H9 (cell line): ENCODE data around the gene DUSP28. TPM values are rescaled to one million over a fixed set of nuclear protein-coding genes. Genes with fewer than 3 reads are reported as not detected.

Experiments used
- DNase-seq: peaks from one replicate; pipeline ENCODE4 v3.0.0-alpha.2; 2017
- H2AFZ ChIP-seq: one replicate; pipeline ENCODE4 v1.6.1; 2013; ENCODE audit warnings: mild to moderate bottlenecking, low read length, control low read depth, moderate library complexity
- H2AK5ac ChIP-seq: 2 replicates; pipeline ENCODE4 v1.6.1; 2013; ENCODE audit warnings: low read length, control low read depth, mixed read lengths; ENCODE audit not compliant: insufficient read length
- H2BK120ac ChIP-seq: one replicate; pipeline ENCODE4 v1.6.1; 2013; ENCODE audit warnings: low read depth, mild to moderate bottlenecking, low read length, control low read depth, inconsistent platforms; ENCODE audit not compliant: poor library complexity, severe bottlenecking
- H2BK12ac ChIP-seq: 2 replicates; pipeline ENCODE4 v1.6.1; 2013; ENCODE audit warnings: low read length, control low read depth, mixed read lengths, low read depth; ENCODE audit not compliant: insufficient read length
- H2BK15ac ChIP-seq: 2 replicates; pipeline ENCODE4 v1.6.1; 2013; ENCODE audit warnings: low read depth, low read length, control low read depth
- H2BK20ac ChIP-seq: one replicate; pipeline ENCODE4 v1.6.1; 2013; ENCODE audit warnings: low read depth, mild to moderate bottlenecking, low read length, control low read depth, inconsistent platforms; ENCODE audit not compliant: poor library complexity, severe bottlenecking
- H2BK5ac ChIP-seq: 2 replicates; pipeline ENCODE4 v1.6.1; 2013; ENCODE audit warnings: low read length, control low read depth, mixed read lengths; ENCODE audit not compliant: insufficient read length
- H3K14ac ChIP-seq: 2 replicates; pipeline ENCODE4 v1.6.1; 2013; ENCODE audit warnings: low read length, control low read depth; ENCODE audit not compliant: insufficient read depth
- H3K18ac ChIP-seq: 2 replicates; pipeline ENCODE4 v1.6.1; 2013; ENCODE audit warnings: low read depth, mild to moderate bottlenecking, mixed read lengths, low read length, control low read depth; ENCODE audit not compliant: insufficient read length
- H3K23ac ChIP-seq: 2 replicates; pipeline ENCODE4 v1.6.1; 2013; ENCODE audit warnings: low read length, control low read depth, mixed read lengths, low read depth; ENCODE audit not compliant: insufficient read length
- H3K23me2 ChIP-seq: 2 replicates; pipeline ENCODE4 v1.6.1; 2013; ENCODE audit warnings: low read depth, mild to moderate bottlenecking, mixed read lengths, low read length, control low read depth; ENCODE audit not compliant: insufficient read length, poor library complexity, severe bottlenecking
- H3K27ac ChIP-seq: 2 replicates; pipeline ENCODE4 v1.5.1; 2013; ENCODE audit warnings: low read length, control low read depth, mixed read lengths, low read depth; ENCODE audit not compliant: insufficient read length
- H3K27me3 ChIP-seq: 2 replicates; pipeline ENCODE4 v1.6.1; 2013; ENCODE audit warnings: low read length, control low read depth, inconsistent platforms; ENCODE audit not compliant: insufficient read depth
- H3K4ac ChIP-seq: 2 replicates; pipeline ENCODE4 v1.6.1; 2013; ENCODE audit warnings: low read depth, mild to moderate bottlenecking, control low read depth, inconsistent platforms, low read length, moderate library complexity
- H3K4me1 ChIP-seq: 2 replicates; pipeline ENCODE4 v1.6.1; 2013; ENCODE audit warnings: low read length, control low read depth, inconsistent platforms; ENCODE audit not compliant: insufficient read depth
- H3K4me2 ChIP-seq: 2 replicates; pipeline ENCODE4 v1.6.1; 2013; ENCODE audit warnings: low read length, control low read depth, mixed read lengths; ENCODE audit not compliant: insufficient read length, insufficient read depth
- H3K56ac ChIP-seq: 2 replicates; pipeline ENCODE4 v1.6.1; 2013; ENCODE audit warnings: low read depth, mild to moderate bottlenecking, mixed read lengths, low read length, control low read depth; ENCODE audit not compliant: insufficient read length
- H3K79me1 ChIP-seq: 2 replicates; pipeline ENCODE4 v1.6.1; 2013; ENCODE audit warnings: low read depth, mild to moderate bottlenecking, moderate library complexity, low read length, control low read depth, inconsistent platforms; ENCODE audit not compliant: insufficient read depth, poor library complexity, severe bottlenecking
- H3K79me2 ChIP-seq: 2 replicates; pipeline ENCODE4 v1.6.1; 2013; ENCODE audit warnings: low read length, control low read depth, inconsistent platforms; ENCODE audit not compliant: insufficient read depth
- H3K9ac ChIP-seq: 2 replicates; pipeline ENCODE4 v1.6.1; 2013; ENCODE audit warnings: low read length, control low read depth, mixed read lengths; ENCODE audit not compliant: insufficient read length; ENCODE audit errors: extremely low read depth
- H3K9me3 ChIP-seq: one replicate; pipeline ENCODE4 v1.6.1; 2013; ENCODE audit warnings: low read depth, low read length, inconsistent platforms; ENCODE audit not compliant: control insufficient read depth
- H3T11ph ChIP-seq: one replicate; pipeline ENCODE4 v1.6.1; 2013; ENCODE audit warnings: mild to moderate bottlenecking, low read length, control low read depth, inconsistent platforms
- H4K20me1 ChIP-seq: one replicate; pipeline ENCODE4 v1.6.1; 2013; ENCODE audit not compliant: control insufficient read depth, insufficient read length, insufficient read depth
- H4K5ac ChIP-seq: 2 replicates; pipeline ENCODE4 v1.6.1; 2013; ENCODE audit warnings: low read depth, mild to moderate bottlenecking, mixed read lengths, low read length, control low read depth; ENCODE audit not compliant: insufficient read length
- H4K8ac ChIP-seq: replicated peaks from 2 replicates; pipeline ENCODE4 v1.6.1; 2013; ENCODE audit warnings: low read length, control low read depth, mixed read lengths, low read depth; ENCODE audit not compliant: insufficient read length
- H4K91ac ChIP-seq: 2 replicates; pipeline ENCODE4 v1.6.1; 2013; ENCODE audit warnings: low read depth, mild to moderate bottlenecking, moderate library complexity, mixed read lengths, low read length, control low read depth; ENCODE audit not compliant: insufficient read length
- H3K27ac Mint-ChIP-seq, 3 experiments: 2 replicates in 2 of 3; 3 replicates in 1 of 3; pipeline ENCODE4 v1.8.0; 2020 to 2021; ENCODE audit warnings: mixed read lengths in 3 of 3, mild to moderate bottlenecking in 1 of 3, moderate library complexity in 1 of 3
- H3K27me3 Mint-ChIP-seq: 2 replicates; pipeline ENCODE4 v1.8.0; 2021; ENCODE audit warnings: low read depth, mild to moderate bottlenecking, moderate library complexity, mixed read lengths
- H3K36me3 Mint-ChIP-seq, 3 experiments: 2 replicates in 2 of 3; 3 replicates in 1 of 3; pipeline ENCODE4 v1.8.0; 2020 to 2021; ENCODE audit warnings: low read depth in 3 of 3, mixed read lengths in 3 of 3; ENCODE audit not compliant: insufficient read depth in 1 of 3
- H3K4me1 Mint-ChIP-seq, 2 experiments: 2 replicates each; pipeline ENCODE4 v1.8.0; 2020; ENCODE audit warnings: mixed read lengths in 2 of 2
- H3K4me3 Mint-ChIP-seq, 2 experiments: 2 replicates in 1 of 2; 3 replicates in 1 of 2; pipeline ENCODE4 v1.8.0; 2020 to 2021; ENCODE audit warnings: mild to moderate bottlenecking in 2 of 2, mixed read lengths in 2 of 2, moderate library complexity in 1 of 2
- H3K9me3 Mint-ChIP-seq, 2 experiments: 2 replicates in 1 of 2; 3 replicates in 1 of 2; pipeline ENCODE4 v1.8.0; 2020; ENCODE audit warnings: mild to moderate bottlenecking in 2 of 2, mixed read lengths in 2 of 2, moderate library complexity in 1 of 2
- WGBS: extraction: QIAGEN DNeasy Blood & Tissue Kit; methylation state at CpG from one replicate; pipeline ENCODE4 v1.1.7; 2013; ENCODE audit warnings: missing lambda C conversion rate, low lambda C conversion rate, mixed read lengths; ENCODE audit not compliant: insufficient read length; ENCODE audit errors: extremely low coverage; 5-methylcytosine and 5-hydroxymethylcytosine counted together
- total RNA-seq: library from RNA; stranded (reverse); gene quantifications from 2 replicates; pipeline ENCODE4 v1.2.1, GENCODE V29; 2021
- TF ChIP-seq, protein P1 (sequence below): fragments of 200-600 bp; sonication (generic); conservative IDR thresholded peaks from 3 replicates; pipeline ENCODE4 v1.8.0; 2021; ENCODE audit warnings: antibody characterized with exemption, mild to moderate bottlenecking

The DUSP28 gene
- total RNA-seq, 1 experiment from 2014 or later, result 1.6 TPM

DNA sequence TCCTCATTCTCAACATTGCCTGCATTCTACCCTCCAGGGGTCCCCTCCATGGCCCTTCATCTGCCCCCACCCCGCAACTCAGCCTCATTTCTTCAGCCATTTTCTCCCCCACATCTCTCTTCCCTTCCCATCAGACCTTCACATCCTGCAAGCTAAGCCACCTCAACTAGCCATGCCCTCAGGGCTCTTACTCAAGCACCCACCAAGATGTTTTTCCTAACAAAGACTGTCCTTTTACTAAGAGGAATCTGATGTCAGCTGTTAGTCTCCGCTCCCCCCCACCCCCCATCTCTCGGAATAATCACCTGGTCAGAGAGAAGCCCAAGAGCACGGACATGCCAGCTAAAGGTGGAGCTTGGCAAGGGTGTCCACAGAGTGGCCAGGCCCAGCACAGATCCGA lies 21.7 kb downstream of the DUSP28 start:
- H2BK20ac ChIP-seq, result no peak overlapping the region
- H4K5ac ChIP-seq, result no peak overlapping the region
- peaks cover 6% of the 10 kb centered on the region for H3K23me2 ChIP-seq
- no peak overlapping the region for H3K14ac ChIP-seq
- no peak overlapping the region for H3K4me2 ChIP-seq
- no peak overlapping the region for H3K23ac ChIP-seq
- peaks cover 0 to 2% of the 10 kb centered on the region in 2 experiments; a peak in 1 of 5 replicates for H3K9me3 Mint-ChIP-seq
- H4K8ac ChIP-seq, result no peak overlapping the region
- no peaks in the 10 kb centered on the region for H4K20me1 ChIP-seq
- peaks cover 0 to 2% (median 0%) of the 10 kb centered on the region in 3 experiments; a peak in 5 of 7 replicates for H3K36me3 Mint-ChIP-seq
- peaks cover 6% of the 10 kb centered on the region for H3K4me1 ChIP-seq
- no peak overlapping the region for H3K27ac Mint-ChIP-seq
- no peaks in the 10 kb centered on the region for H3K27me3 ChIP-seq
- H2BK15ac ChIP-seq, result no peak overlapping the region
- H3K4me3 Mint-ChIP-seq, result no peak overlapping the region; a peak in 1 of 5 replicates
- H3K56ac ChIP-seq, result no peak overlapping the region
- no CpG with 5 or more reads among the region's 5 CpGs for WGBS
- no peak overlapping the region for H3K9ac ChIP-seq
- no peak overlapping the region for H3K18ac ChIP-seq
- H3K27ac ChIP-seq, result no peak overlapping the region
- no peak overlapping the region for H4K91ac ChIP-seq
- H3K79me1 ChIP-seq, result no peaks in the 10 kb centered on the region
- DNase-seq, result no peak
- TF ChIP-seq, protein P1, sequence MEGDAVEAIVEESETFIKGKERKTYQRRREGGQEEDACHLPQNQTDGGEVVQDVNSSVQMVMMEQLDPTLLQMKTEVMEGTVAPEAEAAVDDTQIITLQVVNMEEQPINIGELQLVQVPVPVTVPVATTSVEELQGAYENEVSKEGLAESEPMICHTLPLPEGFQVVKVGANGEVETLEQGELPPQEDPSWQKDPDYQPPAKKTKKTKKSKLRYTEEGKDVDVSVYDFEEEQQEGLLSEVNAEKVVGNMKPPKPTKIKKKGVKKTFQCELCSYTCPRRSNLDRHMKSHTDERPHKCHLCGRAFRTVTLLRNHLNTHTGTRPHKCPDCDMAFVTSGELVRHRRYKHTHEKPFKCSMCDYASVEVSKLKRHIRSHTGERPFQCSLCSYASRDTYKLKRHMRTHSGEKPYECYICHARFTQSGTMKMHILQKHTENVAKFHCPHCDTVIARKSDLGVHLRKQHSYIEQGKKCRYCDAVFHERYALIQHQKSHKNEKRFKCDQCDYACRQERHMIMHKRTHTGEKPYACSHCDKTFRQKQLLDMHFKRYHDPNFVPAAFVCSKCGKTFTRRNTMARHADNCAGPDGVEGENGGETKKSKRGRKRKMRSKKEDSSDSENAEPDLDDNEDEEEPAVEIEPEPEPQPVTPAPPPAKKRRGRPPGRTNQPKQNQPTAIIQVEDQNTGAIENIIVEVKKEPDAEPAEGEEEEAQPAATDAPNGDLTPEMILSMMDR, result no peak
- H3K27me3 Mint-ChIP-seq, result no peaks in the 10 kb centered on the region
- no peak overlapping the region for H2AFZ ChIP-seq
- H2BK12ac ChIP-seq, result no peak overlapping the region
- no peak overlapping the region for H3K4ac ChIP-seq
- no peak overlapping the region for H2BK120ac ChIP-seq
- H3K79me2 ChIP-seq, result peaks cover 2% of the 10 kb centered on the region; the same call in 1 of the 2 replicates
- H2BK5ac ChIP-seq, result no peak overlapping the region
- no peak overlapping the region for H2AK5ac ChIP-seq
- no peak overlapping the region for H3T11ph ChIP-seq
- no peaks in the 10 kb centered on the region for H3K9me3 ChIP-seq
- peaks cover 23 to 25% of the 10 kb centered on the region in 2 experiments for H3K4me1 Mint-ChIP-seq
